Stimulated activated CD4-positive, alpha-beta T cell treated with anti-CD3 and anti-CD28 coated beads, Interleukin-2, amount 100 ng/mL, for 48 hours (primary cell): ENCODE measurements around the gene FOXJ1.

Source experiments
- DNase-seq, 2 donors: peaks; one replicate each; pipeline ENCODE4 v3.0.0-alpha.2; 2020

FOXJ1 gene

DNA sequence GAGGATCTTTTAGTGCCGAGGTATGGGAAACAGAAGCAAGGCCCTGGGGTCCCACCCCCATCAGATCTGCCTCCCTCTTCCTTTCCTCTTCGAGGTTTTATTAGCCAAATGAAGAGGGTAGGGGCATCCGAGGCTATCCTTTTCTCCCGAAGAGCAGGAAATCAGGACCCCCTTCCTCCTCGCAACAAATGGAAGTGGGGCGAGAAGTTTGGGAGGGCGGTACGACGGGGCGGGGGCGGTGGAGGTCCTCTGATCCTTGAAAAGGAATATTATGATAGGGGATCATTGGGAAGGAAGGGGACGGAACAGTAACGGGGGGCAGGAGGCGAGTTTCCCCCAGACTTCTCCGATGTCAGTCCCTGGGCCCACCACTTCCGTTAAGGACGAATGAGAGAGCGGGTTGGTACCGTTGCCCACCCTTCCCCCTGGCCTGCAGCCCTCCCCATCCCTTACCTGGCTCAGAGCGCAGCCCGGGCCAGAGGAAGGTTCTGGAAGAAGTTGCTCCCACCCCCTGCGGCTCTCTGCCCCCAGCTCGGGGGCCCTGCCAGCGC is 309 bp downstream of the FOXJ1 start:
- no peak for DNase-seq

DNA sequence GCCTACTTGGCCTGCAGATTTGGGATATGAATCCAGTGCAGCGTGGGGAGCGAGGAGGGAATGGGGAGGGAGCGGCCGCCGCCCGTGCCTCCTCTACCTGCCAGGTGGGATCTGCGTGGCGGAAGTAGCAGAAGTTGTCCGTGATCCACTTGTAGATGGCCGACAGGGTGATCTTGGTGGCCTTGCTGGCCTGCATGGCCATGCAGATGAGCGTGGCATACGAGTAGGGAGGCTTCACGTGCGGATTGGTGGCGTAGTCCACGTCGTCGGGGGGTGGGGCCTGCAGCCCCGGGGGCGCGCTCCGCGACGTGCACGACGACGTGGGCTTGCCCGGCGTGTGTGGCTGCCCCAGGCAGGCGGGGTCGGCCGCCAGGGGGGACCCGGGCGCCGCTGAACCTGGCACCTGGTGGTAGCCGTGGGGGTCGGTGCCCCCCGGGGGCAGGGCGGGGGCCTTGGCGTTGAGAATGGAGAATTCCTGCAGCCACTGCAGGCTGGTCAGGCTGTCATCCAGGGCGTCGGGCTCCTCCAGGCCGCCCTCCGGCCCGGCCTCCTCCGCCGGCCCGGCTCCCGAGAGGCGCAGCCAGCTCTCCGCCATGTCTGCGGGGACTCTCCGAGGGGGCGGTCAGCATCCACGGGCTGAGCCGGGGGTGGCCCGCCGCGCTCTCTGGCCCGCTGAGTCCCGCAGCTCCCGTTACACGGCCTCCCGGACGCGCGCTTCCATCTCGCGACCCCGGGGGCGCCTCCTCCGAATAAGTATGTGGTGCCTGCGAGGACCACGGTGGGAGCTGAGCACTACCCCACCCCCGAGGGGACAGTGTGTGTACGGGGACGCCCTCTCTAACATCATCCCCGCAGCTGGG is 1.0 kb downstream of the FOXJ1 start:
- DNase-seq: peak in 1 of 2 donors; percentile 34

DNA sequence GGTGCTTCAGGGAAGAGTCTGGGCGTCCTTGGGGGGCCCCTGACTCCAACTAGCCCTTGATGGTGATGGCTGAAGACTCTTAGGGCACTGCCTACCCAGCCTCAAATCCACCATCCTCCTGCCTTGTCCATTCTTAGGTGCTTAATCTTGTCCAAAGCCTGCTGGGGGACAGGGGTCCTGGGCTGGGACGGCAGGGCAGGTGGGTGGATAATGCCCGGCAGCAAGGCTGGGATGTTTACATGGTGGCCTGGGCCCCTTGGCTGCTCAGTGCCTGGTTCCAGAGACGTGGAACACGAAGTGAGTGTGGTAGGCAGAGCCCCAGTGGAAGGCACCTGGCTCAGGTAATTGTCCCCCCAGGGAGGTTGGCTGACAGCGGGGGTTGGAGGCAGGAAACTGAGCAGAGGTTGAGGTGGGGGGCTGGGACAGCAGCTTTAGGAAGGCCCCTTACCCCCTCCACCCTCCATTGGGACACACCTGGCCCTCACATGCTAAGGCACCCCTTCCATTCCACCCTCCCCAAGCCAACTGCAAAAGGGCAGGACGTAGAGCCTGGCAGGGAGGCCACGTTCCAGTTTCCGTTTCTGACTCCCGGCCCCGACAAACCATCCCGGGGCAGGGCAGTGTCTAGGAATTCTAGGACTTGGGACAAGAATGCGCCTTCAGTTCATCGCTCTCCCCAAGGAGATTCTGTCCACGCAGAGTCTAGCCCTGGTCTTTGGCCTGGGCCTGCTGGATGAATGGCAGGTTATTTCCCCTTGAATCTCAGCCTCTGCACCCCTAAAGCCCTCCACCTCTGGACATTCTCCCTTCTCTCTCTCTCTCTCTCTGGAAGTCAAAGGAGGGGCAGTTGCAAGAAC is 1.9 kb downstream of the FOXJ1 start:
- DNase-seq: no peak

DNA sequence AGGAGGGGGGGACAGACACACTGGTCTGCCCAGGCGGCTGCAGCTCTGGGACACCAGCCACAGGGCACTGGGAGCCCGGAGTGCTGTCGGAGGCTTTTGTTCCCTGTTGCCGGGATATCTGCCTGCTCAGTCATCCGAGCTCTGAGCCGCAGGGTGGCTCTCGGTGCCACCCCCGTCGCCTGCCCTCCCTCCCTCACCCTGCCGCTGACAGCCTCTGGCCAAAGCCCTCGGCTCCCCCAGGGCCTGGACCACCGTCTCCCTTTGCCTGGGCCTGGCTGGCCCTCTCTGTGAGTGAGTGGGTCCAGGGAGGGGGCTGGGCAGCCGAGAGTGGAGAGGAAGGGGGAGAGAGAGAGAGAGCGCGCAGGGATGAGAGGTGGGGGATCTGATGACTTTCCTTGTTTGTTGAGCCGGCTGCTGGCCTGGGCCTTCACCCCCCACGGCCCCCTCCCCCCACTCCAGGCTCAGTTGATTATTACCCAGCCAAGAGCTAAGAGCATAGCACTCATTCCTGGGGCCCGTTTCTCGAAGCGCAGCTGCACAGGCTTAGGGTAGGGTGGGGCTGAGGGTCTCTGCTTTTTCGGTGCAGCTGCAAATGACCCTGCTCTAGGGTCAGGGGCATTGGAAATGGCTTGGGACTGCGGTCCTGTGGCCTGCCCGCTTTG is 2.7 kb downstream of the FOXJ1 start:
- no peak for DNase-seq

DNA sequence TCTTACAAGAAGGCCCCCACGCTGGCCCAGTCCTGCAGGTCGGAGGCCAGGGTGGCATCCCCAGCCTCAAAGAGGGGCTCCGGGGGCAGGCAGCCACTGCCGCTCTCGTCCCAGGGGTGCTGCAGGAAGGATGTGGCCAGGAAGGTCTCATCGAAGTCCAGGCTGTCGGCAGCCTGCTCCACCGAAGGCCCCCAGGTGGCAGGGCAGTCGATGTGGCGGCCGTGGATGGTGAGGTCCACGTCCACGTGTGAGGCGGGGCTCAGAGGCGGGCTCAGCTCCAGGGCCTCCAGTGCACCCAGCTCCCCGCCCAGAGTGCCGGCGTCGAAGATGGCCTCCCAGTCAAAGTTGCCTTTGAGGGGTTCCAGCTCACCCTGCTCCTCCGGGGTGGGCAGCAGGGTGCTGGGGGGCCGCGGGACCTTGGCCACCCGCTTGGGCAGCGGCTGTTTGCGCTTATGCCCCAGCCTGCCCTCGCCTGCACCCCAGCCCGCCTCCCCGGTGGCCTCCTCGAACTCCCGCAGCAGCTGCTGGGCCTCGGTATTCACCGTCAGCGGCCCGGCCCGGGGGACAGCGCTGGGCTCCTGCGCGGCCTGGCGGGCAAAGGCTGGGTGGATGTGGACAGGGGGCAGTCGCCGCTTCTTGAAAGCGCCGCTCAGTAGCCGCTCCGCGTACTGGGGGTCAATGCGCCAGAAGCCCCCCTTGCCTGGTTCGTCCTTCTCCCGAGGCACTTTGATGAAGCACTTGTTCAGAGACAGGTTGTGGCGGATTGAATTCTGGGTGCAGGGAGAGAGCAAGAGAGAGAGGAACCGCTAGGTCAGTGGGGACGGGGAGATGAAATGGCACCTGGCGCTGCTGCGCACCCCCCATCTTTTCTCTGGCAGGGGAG is 3.5 kb downstream of the FOXJ1 start:
- DNase-seq: no peak

DNA sequence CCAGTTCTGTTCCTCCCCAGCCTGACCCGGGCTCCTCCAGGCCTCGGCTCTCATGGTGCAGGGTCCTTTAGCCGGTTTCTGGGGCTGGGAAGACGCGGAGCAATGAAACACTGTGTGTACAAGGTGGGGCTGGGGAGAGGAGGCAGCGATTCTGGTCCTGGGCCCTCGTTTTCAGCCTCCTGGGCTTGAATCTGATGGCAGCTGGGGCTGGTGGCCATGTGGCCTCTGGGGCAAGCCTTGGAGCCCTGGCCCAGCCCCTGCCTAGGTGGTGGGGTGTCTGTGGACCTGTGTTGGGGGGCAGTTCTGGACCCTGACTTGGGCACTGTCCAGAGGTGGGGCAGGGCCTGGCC is 4.1 kb downstream of the FOXJ1 start:
- DNase-seq: no peak

DNA sequence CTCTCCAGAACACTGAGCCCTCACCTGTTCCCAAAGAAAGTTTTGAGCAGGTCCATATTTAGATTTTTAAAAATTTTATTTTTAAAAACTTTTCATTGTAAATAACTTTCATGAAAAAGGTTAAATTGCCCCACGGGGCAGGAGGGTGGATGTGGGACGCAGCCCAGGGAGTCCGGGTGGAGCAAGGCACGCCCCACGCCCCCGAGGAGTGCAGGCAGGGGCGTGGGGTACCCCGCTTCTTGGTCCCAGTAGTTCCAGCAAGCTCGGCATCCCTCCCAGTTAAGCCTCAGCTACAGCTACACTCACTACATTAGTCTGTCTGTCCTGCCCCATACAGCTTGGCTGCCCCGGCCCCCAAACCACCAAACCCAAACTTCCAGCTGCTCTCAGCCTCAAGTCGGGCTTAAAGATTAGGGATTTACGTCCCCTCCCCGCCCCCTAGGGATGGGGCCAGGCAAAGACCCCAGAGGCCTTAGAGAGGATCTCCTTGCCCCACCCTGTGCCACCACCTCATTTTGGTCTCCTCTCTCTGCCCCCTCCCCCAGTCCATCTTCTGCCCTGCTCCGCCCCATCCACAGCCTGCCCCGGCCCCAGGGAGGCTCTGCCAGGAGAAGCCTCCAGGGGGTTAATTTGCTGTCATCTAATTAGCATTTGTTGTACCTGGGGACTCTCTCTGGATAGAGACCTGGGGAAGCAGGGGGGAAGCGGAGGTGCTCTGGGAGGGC is 4.6 kb downstream of the FOXJ1 start:
- no peak for DNase-seq

DNA sequence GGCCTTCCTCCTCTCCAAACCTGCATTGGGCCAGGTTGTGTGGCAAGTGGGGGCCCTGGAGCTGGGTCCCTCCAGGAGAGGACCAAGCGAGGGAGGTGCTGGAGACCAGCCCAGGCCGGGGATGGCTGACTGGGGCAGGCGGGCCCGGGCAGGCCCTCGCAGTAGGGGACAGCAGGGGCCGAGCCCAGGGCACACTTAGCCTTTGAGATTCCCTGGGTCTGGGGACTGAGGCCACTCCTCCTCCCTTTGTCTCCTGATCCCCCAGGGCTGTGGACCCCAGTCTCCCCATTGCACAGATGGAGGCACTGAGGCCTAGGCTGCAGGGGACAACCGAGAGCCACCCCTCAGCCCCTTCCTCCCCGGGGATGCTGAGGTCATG is 5.2 kb downstream of the FOXJ1 start:
- no peak for DNase-seq

DNA sequence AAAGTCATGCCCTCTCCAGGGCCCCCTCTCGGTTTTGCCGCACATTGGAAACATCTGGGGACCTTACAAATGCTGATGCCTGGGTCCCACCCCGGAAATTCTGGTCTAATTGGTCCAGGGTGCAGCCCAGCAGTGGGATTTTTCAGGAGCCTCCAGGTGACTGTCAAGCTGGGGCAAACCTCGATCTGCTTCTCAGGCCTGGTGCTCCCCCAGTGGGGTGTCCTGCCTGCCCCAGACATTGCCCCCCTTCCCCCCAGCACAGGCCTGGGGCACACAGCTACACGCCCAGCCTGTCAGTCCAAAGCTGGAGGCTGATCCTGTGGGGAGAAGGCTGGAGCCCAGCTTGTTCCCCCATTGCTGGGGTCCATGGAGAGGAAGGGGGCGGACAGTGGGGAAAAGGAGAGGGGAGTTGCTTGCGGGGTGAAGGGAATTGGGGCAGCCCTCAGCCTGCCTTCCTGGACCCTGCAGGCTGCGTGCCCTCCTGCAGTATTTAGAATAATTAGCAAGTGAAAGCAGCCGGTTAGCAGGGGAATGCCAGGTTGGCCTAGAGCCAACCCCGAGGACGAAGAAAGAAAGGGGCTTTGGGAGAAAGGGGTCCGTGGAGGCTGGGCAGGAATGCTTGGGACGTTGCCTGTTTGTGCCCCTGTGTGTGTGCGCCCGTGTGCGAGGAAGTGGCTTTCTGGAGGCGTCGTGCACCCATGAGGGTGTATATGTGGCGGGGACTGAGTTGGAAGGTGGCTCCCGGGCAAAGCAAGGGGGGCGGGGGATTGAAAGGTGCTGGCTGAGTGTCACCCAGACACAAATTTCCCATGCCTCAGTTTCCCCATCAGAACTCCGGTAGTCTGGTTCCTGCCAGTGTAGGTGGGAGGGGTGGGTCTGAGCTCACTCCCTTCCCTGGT is 5.9 kb downstream of the FOXJ1 start:
- no peak for DNase-seq

DNA sequence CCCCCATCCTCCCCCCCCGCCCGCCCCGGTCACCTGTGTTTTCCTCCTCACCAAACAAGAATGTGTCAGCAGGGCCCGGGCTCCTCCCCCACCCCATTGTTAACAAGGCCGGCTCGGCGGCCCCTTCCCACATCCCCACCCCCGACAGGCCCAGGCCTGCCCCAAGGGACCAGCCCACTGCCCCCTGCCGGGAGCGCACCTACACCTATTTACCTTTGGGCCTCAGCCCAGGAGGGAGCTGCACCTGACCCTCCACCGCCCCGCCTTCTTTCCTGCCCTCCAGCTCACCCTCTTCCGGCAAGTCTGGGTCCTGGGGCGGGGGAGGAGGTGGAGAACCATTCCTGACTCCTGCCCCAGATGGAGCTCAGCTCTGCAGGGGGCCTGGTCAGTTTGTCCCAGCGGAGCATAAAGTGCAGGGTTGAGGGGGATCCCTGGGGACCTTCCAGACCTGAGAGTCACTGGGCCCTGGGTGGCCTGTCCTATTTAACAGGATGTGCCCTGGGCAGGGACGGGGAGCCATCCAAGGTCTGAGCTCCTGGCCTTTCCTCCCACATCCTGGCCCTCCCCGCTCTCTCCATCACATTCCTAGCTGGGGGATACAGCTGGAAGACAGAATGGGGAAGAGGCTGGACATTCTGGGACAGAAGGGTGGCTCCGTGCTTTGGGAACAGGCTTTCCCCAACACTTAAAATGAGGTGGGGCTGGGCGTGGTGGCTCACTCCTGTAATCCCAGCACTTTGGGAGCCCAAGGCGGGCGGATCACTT is 8.3 kb downstream of the FOXJ1 start:
- no peak for DNase-seq

DNA sequence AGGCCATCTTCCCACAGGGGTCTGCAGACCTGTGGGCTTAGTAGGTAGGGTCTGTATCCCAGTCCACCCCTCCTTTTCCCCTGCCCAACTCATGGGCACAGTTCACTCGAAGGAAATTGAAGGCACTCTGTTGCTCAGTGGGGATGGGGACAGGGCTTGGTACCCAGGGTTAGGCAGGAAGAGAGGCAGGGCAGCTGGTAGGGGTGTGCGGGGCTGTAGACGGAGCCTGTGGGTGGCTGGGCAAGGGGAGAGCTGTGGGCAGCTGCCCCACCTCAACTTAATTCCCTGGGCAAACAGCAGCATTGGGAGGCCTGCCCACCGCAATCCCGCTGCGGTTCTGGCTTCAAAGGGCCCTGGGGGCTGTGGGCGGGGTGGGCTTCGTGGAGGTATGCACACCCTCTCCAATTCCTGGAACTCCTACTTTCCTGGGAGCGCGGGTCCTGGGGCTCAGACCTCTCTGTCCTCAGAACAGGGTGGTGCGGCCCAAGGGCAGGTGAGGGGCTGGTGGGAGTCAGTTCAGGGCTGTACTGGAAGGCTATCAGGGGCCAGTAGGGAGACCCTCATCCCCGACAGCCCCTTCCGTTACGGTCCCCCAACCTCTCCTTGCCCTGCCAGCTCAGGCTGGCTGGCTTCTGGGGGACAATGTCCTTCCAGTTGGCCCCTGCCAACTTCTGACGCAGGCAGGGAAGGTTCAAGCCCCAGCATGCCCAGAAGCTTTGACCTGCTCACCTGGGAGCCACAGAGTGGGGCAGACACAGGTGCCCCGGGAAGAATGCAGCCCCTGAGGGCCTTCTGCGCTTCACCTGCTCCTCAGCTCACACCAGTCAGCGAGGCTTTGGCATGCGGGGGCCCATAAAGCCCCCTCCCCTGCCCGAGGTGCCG is 9.1 kb downstream of the FOXJ1 start:
- no peak for DNase-seq

DNA sequence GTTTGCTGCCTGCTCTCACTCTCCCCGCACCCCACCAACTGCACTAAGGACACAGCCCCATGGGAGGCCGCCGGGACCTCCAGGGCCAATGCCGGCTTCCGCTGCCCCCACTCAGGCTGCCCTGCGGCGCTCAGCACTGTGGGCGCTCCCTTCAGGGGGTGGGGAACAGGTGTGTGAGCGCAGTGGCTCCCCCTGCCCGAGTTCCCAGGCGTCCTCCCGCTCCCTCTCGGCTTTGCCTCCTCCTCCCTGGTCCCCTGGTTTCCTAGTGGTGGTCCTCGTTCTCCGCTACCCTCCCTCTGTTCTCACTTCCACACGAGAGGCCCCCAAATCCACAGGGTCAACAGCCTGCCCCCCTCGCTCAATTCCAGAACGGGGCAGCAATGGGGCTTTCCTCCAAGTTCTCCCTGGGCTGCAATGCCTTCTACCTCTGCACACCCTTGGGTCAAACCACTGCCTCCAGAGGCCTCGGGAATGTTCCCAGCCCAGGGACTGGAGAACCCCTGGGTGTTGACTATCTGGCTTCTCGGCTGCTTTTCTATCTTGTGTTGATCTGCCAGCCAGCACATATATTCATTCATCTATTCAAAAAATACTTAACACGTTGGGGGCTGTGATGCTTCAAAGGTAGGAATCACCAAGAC is 9.9 kb downstream of the FOXJ1 start:
- no peak for DNase-seq

DNA sequence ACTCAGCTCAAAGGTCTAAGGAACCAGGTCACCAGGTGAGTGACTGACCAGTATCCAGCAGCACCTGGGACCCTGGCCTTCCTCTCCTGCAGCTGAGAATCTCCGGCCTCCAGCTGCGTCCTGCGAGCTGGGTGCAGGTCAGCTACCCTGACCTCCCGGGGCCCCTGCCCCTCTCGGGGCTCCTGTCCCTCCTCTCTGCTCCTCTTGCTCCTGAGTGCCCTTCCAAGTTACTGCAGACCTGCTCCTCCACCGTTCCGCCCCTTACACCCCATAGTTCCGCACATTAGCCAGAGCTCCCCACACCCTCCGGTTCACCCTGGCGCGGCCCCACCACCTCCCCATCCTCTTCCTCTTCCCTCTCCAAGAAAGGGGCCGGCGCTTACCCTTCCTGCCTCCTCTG is 10.6 kb downstream of the FOXJ1 start:
- no peak for DNase-seq

DNA sequence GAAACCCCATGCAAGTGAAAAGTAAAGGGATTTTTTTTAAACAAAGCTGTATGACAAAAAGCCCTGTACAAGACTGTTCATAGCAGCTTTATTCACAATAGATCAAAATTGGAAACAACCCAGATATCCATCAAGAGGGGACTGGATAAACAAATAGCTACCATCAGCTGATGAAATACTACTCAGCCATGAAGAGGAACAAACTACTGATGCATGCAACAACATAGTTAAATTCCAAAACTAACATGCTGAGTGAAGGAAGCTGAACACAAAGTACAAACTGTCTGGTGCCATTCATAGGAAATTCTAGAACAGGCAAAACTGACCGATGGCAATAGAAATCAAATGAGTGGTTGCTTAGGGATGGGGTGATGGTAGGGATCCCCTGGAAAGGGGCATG is 15.1 kb downstream of the FOXJ1 start:
- no peak for DNase-seq

DNA sequence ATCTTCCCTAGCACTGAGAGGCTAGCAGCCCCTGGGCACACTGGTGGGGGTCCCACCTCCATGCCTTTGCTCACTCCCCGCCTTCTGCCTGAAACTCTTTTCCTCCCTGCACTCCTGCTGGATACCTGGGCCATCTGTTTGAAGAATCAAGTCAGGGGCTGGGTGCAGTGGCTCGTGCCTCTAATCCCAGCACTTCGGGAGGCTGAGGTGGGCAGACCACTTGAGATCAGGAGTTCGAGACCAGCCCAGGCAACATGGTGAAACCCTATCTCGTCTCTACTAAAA is 15.7 kb downstream of the FOXJ1 start:
- DNase-seq: no peak

DNA sequence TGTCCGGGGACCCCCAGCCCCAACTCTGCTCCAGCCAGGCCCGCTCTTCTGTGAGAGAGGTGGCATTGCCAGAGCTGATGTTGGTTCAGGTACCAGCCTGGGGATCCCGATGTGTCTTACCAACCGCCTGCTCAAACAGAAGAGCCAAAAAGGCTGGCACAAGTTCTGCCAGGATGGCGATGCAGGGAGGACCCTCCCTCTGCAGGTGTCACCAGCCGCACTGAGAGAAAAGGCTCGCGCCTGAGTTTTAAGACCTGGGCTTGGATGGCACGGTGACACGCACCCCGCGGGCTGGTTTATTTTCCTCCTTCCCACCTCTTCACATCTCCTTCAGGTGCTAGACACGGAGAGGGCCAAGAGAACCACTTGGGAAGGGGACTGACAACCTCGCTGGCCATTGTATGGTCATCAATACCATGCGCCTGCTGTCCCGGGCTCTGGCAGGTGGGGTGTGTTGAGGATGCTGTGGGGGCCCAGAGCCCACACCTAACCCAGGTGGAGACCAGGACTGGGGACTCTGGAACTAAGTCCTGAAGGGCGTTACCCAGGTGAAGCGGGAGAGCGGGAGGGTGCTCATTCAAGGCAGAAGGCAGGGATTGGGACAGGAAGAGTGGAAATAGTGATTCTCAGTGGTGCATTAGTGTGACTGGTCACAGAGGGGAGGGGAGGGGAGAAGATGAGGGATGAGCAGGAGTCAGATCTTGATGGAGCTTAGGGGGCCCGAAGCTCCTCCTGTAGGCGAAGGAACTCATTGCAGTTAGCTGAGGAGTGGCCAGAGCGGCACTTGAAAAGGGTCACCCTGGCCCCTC is 16.3 kb downstream of the FOXJ1 start:
- DNase-seq: no peak

DNA sequence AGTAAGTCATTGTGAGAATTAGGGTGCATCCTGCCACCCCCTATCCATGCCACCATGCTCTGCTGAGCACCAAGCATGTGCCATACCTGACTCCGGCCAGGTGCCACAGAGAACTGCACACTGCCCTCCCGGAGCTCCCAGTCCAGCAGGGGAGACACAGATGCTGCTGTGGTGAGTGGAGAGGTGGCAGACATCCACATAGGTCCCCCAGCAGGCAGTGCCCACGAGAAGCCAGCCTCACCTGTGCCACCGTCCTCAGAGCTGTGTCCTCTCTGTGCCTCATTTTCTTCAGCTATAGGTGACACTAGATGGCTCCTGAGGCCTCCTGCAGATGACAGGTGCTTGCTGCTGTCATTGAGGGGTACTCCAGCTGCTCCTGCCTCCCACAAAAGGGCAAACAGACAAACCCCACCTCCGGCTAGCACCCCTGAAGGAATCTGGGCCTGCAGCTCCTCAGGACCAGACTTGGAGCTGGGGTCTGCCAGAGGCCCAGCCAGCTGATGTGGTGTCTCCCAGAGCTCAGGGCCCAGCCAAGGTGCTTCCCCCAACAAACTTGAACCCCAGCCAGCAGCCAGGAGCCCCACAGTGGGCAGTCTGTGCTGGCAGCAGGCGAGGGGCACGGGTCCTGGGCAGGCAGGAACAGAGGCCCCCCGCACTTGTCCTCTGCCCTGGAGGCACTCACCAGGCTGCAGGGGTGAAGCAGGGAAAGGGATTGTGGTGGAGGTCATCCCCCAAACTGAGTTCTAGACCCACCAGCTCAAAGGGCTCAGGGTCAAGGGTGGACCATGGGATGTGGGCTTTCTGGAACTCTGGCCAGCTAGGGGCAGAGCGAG is 17.1 kb downstream of the FOXJ1 start:
- no peak for DNase-seq
